Astrocyte (in vitro differentiated cells and primary cell): Measurements from ENCODE around the gene POM121L2. TPM values are rescaled to one million over a fixed set of nuclear protein-coding genes. Genes with fewer than 3 reads are reported as not detected.
A peak's percentile ranks its signal among the peaks of the same experiment; 100 is the strongest.

Experiments used
- DNase-seq: peaks from one replicate; pipeline ENCODE4 v3.0.0-alpha.2; 2010; ENCODE audit warnings: low read depth
- FAIRE-seq: peaks from 2 replicates; lab custom pipeline; 2011; peaks lifted over from hg19 to GRCh38; lab: Jason Lieb, UNC
- H2AFZ ChIP-seq: 2 replicates; pipeline ENCODE4 v1.6.0; 2012; ENCODE audit warnings: low read depth, low read length, inconsistent platforms
- H3K27ac ChIP-seq: 2 replicates; pipeline ENCODE4 v1.5.1; 2011; ENCODE audit warnings: low read depth, low read length, inconsistent platforms
- H3K27me3 ChIP-seq: 2 replicates; pipeline ENCODE4 v1.6.0; 2011; ENCODE audit warnings: low read length, inconsistent platforms; ENCODE audit not compliant: insufficient read depth
- H3K36me3 ChIP-seq: 2 replicates; pipeline ENCODE4 v1.5.1; 2011; ENCODE audit warnings: low read length, inconsistent platforms; ENCODE audit not compliant: insufficient read depth
- H3K4me1 ChIP-seq: 2 replicates; pipeline ENCODE4 v1.5.1; 2011; ENCODE audit warnings: low read length, inconsistent platforms; ENCODE audit not compliant: insufficient read depth
- H3K4me2 ChIP-seq: 2 replicates; pipeline ENCODE4 v1.6.0; 2012; ENCODE audit warnings: low read length, inconsistent platforms
- H3K4me3 ChIP-seq: 2 replicates; pipeline ENCODE4 v1.5.1; 2011; ENCODE audit warnings: low read depth, mild to moderate bottlenecking, low read length, inconsistent platforms; ENCODE audit not compliant: insufficient read depth
- H3K79me2 ChIP-seq: 2 replicates; pipeline ENCODE4 v1.6.0; 2012; ENCODE audit warnings: mild to moderate bottlenecking, low read length, inconsistent platforms; ENCODE audit not compliant: insufficient read depth
- H3K9ac ChIP-seq: 2 replicates; pipeline ENCODE4 v1.6.0; 2012; ENCODE audit warnings: mild to moderate bottlenecking, low read length, inconsistent platforms
- H3K9me3 ChIP-seq: 2 replicates; pipeline ENCODE4 v1.5.1; 2012; ENCODE audit warnings: low read depth, mild to moderate bottlenecking, low read length, inconsistent platforms; ENCODE audit not compliant: insufficient read depth
- H4K20me1 ChIP-seq: 2 replicates; pipeline ENCODE4 v1.6.0; 2012; ENCODE audit warnings: low read length, inconsistent platforms; ENCODE audit not compliant: insufficient read depth
- H3K27ac Mint-ChIP-seq: one replicate; pipeline ENCODE4 v1.8.0; 2021; ENCODE audit warnings: mild to moderate bottlenecking, mixed read lengths; ENCODE audit not compliant: unreplicated experiment
- H3K27me3 Mint-ChIP-seq: one replicate; pipeline ENCODE4 v1.8.0; 2021; ENCODE audit warnings: low read depth, mixed read lengths; ENCODE audit not compliant: unreplicated experiment
- H3K36me3 Mint-ChIP-seq: one replicate; pipeline ENCODE4 v1.8.0; 2021; ENCODE audit warnings: low read depth, mixed read lengths; ENCODE audit not compliant: unreplicated experiment
- H3K4me1 Mint-ChIP-seq: one replicate; pipeline ENCODE4 v1.8.0; 2021; ENCODE audit warnings: low read depth, mixed read lengths; ENCODE audit not compliant: unreplicated experiment
- H3K4me3 Mint-ChIP-seq: one replicate; pipeline ENCODE4 v1.8.0; 2021; ENCODE audit warnings: mild to moderate bottlenecking, moderate library complexity, mixed read lengths; ENCODE audit not compliant: unreplicated experiment
- H3K9me3 Mint-ChIP-seq: one replicate; pipeline ENCODE4 v1.8.0; 2021; ENCODE audit warnings: mild to moderate bottlenecking, mixed read lengths; ENCODE audit not compliant: unreplicated experiment
- CTCF ChIP-seq: IDR thresholded peaks from 2 replicates; pipeline ENCODE4 v1.5.1; 2011; ENCODE audit warnings: low read depth, mild to moderate bottlenecking, inconsistent platforms, low read length, moderate library complexity; ENCODE audit not compliant: insufficient read depth
- EZH2 ChIP-seq: IDR thresholded peaks from 2 replicates; pipeline ENCODE4 v1.6.1; 2012; ENCODE audit warnings: mild to moderate bottlenecking, low read length, inconsistent platforms; ENCODE audit not compliant: insufficient read depth
- total RNA-seq: library from RNA; stranded (reverse); gene quantifications from 2 replicates; pipeline ENCODE4 v1.2.1, GENCODE V29; 2021

Gene POM121L2
- total RNA-seq, 1 donor from 2014 or later: not detected

- Mint-ChIP-seq H3K9me3 (no peaks in the 10 kb centered on the region), H3K27ac (peak overlapping the region; percentile 3), H3K4me1 (peaks cover 12% of the 10 kb centered on the region), H3K27me3 (peaks cover 24% of the 10 kb centered on the region), H3K4me3 (peak overlapping the region; percentile 54), H3K36me3 (peaks cover 1% of the 10 kb centered on the region)
- Histone ChIP-seq H3K4me3 (no peak overlapping the region), H3K79me2 (no peaks in the 10 kb centered on the region), H3K9me3 (peaks cover 4% of the 10 kb centered on the region), H3K4me1 (peaks cover 7% of the 10 kb centered on the region), H4K20me1 (no peaks in the 10 kb centered on the region), H3K9ac (no peak overlapping the region), H2AFZ (peak overlapping the region; percentile 11), H3K27ac (no peak overlapping the region), H3K27me3 (peaks cover 47% of the 10 kb centered on the region), H3K4me2 (peak overlapping the region; percentile 60), H3K36me3 (no peaks in the 10 kb centered on the region)
- FAIRE-seq (peak; percentile 20), DNase-seq (peak; percentile 31)
- no peak for TF ChIP-seq CTCF
- no peak for TF ChIP-seq EZH2
Observed at GRCh38 chr6:27290065-27290849, 21.8 kb downstream of the POM121L2 start.

DNA sequence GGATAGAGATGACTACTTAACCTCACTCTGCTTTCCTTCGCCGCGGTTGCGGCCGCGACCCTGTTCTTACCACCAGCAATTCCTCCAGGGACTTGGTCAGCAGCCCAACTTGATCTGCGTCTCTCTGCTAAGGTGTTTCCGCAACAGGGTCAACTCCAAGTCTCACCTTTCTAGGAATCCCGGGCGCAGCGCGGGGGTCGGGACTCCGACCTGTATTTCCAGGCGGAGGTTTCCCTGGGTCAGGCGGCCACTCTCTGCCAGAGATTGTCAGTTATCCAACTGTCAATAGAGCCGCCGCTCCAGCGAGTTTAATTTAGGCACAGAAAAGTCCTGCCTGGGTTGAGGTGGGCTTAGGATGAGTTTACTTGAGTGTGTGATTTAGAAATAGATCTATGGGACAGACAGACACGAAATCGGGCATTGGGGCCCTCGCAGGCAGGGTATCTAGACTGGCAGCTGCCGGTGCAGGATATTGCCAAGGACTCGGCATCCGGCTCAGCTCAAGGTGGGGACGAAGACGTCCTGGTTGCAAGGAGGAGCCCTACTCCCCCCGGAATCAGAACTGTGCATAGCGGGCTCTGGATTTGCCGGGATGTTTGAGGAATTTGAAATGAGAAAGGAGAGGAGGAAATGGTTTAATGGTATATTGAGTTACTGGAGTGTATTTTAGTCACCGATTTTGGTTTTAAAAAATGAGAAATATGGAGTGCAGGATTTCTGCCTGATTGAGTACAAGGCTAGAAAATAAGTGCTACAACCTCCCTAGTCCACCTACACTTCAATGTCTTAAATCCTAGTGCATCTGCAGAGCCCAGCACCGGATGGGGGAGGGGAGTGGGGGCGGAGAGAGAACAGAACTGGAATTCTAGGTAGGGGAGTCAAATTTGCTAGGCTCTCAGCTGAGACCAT is 23.7 kb downstream of the POM121L2 start:
- Histone ChIP-seq H3K27ac (no peak overlapping the region), H3K4me1 (peaks cover 7% of the 10 kb centered on the region), H3K9me3 (peaks cover 4% of the 10 kb centered on the region), H4K20me1 (no peaks in the 10 kb centered on the region), H3K9ac (no peak overlapping the region), H3K36me3 (no peaks in the 10 kb centered on the region), H3K4me3 (no peak overlapping the region), H3K4me2 (peak overlapping the region; percentile 62), H2AFZ (no peak overlapping the region), H3K79me2 (no peaks in the 10 kb centered on the region), H3K27me3 (peaks cover 64% of the 10 kb centered on the region)
- TF ChIP-seq EZH2: peak; percentile 86
- TF ChIP-seq CTCF: no peak
- Mint-ChIP-seq H3K4me1 (peaks cover 10% of the 10 kb centered on the region), H3K9me3 (no peaks in the 10 kb centered on the region), H3K36me3 (peaks cover 1% of the 10 kb centered on the region), H3K27ac (no peak overlapping the region), H3K27me3 (peaks cover 40% of the 10 kb centered on the region), H3K4me3 (peak overlapping the region; percentile 87)
- FAIRE-seq (no peak), DNase-seq (no peak)
